ENCODE data around the gene RMRP.

GRCh38 chr9:35609820-35610163 lies 48.0 kb downstream of the RMRP start:
- TF ChIP-seq EZH2 (IDR thresholded peaks at IDR 0.05) = no peak
- TF ChIP-seq POLR2AphosphoS5 (IDR thresholded peaks at IDR 0.05; ENCODE audit: borderline replicate concordance, low read depth, low read length) = no peak
- TF ChIP-seq FOXP2 (optimal IDR thresholded peaks at IDR 0.05; ENCODE audit: control extremely low read depth, extremely low read length, insufficient read depth) = no peak

Measured in SK-N-MC (cell line).